GM18502 (cell line): ENCODE measurements around the gene CCNQ.
A peak's percentile ranks its signal among the peaks of the same experiment; 100 is the strongest.

Experiments
- ATAC-seq: cut with Tn5 transposase; IDR thresholded peaks from one replicate; pipeline ENCODE4 v1.9.1; 2021; ENCODE audit warnings: mild to moderate bottlenecking; ENCODE audit not compliant: unreplicated experiment, poor library complexity

The CCNQ gene

DNA sequence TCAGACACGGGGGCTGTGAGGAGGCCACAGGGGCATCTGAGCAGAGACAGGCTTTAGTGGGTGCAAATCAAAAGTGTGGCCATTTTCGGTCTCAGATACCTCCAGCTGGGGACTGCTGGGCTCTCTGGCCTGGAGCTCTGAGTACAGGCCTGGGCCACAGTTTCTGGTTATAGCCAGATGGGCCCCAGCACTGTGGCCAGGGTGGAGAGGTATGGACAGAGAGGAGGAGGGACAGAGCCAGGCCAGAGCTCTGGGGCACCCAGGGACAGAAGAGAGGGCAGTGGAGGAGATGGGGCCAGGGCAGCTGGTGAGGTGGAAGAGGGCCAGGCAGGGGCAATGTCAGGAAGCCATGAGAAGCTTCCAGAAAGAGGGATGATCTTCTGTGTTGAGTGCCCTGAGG lies 20.1 kb downstream of the CCNQ start:
- no peak for ATAC-seq

- ATAC-seq: no peak
Measured at GRCh38 chrX:153578200-153578835, 20.6 kb downstream of the CCNQ start.

- no peak for ATAC-seq
Measured at GRCh38 chrX:153576961-153577360, 22.0 kb downstream of the CCNQ start.

GRCh38 chrX:153576239-153576870 lies 22.6 kb downstream of the CCNQ start:
- no peak for ATAC-seq

DNA sequence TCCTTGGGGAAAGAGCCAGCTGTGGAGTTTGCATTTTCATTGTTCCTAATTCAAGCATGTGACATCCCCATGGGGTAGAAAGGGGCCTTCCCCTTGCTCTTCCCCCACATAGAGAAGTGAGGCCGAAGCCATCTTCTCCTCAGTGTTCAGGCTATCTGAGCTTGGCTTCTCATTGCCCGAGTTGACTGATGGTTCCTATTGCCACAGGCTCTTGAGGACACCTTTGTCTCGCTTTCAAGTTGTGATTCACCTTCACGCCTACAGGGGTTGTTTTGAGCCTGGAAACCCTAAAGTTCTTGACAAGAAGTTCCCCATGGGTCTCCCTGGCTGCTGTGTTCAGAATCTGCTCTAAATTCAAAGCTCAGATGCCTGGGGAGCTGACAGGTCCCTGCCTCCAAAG lies 25.0 kb downstream of the CCNQ start:
- ATAC-seq: no peak

DNA sequence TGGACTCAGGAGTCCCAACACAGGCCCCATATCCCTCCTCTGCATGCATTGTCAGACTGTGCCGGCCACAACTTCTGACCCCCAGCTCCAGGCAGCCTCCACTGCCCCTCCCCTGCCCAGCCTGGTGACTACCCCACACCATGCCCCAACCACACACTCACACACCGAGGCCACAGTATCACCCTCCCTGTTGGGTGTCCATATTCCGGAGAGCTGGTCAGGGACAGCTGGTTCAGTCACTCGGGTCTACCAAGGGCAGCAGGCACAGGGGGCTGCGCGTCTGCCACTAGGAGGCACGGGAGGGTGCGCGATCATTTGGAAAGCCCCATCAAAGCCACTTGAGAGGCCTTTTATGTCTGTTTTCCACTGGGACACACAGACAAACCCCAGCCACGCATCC lies 26.3 kb downstream of the CCNQ start:
- no peak for ATAC-seq

GRCh38 chrX:153571534-153571908 lies 27.4 kb downstream of the CCNQ start:
- no peak for ATAC-seq

- ATAC-seq: no peak
Measured at GRCh38 chrX:153569475-153569874, 29.5 kb downstream of the CCNQ start.

DNA sequence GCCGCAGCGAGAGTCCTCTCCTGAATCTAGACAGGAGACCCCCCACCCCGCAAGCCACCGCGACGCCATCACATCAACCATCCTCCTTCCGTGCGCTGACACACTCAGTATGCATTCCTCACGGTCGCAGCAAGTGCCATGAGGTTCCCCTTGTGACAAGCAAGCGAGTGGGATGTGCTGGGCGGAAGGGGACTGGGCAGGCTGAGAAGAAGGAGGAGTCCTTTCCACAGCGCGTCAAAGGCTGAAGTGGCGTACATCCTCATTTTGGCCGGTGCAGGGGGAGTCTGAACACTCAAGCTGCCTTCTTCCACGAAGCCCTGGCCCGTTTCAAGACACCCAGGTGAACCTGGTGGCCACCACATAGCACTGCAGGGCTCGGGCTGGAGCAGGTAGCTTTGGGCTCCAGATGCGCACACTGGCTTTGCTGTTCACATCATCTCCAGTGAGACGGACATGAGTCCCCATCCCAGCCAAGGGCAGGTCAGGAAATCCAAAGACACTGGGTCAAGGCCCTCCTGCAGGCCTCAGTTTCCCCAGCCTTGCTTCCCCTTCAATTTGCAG lies 30.4 kb downstream of the CCNQ start:
- ATAC-seq: no peak

DNA sequence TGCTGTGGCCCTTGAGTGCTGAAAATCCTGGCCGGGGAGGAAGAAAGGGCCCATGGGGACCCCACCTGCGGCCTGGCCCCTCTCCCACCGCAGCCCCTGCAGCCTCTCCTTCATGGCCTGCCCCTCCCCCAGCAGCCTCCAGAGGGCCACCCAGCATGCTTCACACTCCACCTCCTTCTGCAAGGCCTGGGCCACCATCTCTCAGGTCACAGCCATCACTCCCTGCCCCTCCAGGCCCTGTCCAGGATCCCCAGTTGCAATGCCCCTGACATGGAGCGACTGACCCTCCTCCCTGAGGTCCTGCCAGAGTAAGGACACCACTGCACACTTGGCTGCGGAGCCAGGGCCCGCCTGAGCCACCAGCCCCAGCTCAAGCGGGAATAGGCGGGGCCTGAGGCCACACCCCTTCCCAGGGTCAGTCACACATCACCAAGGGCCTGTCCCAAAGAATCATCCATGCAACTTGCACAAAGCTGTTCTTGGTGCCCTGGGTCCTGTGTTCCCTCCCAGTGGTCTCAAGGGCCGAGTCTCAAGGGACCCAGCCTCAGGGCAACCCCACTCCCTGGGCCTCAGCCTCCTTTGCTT lies 32.9 kb downstream of the CCNQ start:
- no peak for ATAC-seq

- no peak for ATAC-seq
Measured at GRCh38 chrX:153564047-153564606, 34.8 kb downstream of the CCNQ start.

- ATAC-seq: no peak
Measured at GRCh38 chrX:153562546-153562945, 36.4 kb downstream of the CCNQ start.

DNA sequence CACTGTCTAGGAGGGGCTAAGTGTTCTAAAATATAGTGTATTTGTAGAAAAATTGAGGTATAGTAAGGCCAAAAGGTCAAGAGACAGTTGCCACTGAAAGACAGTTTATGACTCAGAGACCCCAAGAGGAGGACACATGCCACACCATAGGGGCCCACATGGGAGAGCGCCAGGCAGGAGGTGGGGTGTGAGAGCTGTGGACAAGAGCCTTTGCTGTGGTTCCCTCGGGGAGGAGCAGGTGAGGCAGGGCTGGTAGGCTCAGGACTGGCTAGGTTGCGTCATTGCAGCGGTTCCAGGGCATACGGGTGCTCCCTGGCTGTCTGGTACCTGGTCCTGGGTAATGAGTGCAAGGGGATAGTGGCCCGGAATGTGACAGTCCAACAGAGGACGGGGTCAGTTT lies 37.6 kb downstream of the CCNQ start:
- no peak for ATAC-seq

DNA sequence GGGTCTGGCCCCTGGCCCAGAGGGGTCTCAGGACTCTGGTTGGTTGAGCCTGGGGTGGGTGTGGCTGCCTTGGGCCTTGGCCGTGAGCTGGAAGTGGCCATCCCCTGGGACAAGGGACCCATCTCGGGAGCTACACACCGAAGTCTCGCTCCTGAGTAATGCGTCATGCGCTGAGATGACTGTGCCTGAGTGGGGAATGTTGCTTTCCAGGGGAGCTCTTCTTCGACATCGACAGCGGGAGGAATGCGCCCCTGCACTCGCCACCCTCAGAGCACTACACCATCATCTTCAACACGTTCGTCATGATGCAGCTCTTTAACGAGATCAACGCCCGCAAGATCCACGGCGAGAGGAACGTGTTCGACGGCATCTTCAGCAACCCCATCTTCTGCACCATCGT lies 38.5 kb downstream of the CCNQ start:
- ATAC-seq: no peak

DNA sequence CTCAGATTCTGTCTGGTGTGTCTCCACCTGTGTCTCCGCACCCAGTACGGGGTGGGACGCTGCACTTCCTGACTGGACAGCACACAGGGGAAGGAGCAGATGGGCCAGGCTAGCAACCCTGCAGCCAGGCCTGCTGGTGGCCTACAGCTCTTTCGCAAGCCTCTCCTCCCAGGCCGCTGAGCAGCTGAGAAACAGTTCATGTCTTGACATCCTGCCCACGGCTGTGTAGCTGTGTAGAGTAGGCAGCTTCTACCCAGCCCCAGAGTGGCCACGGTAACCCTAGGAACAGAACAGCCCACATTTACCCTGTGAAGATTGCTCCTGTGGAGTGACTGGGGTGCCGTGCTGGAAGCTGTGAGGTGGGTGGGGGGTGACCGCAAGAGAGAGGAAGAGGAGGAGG lies 38.9 kb downstream of the CCNQ start:
- ATAC-seq: no peak

- no peak for ATAC-seq
Measured at GRCh38 chrX:153557618-153558355, 41.2 kb downstream of the CCNQ start.

DNA sequence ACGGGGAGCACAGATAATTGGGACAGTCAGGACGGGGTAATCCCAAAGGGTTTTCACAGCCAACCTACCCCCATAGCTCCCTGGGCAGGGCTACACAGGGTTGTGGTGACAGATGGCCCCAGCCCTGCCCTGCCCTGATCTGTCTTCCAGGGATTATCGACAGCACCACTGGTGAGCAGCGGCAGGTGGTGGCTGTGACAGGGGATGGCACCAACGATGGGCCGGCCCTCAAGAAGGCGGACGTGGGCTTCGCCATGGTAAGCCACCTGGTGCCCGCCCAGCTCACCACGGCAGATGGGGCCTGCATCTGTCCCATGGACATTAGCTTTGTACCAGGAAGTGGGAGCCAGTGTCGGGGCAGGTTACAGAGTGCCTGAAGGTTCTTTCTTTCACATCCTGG lies 42.2 kb downstream of the CCNQ start:
- no peak for ATAC-seq

DNA sequence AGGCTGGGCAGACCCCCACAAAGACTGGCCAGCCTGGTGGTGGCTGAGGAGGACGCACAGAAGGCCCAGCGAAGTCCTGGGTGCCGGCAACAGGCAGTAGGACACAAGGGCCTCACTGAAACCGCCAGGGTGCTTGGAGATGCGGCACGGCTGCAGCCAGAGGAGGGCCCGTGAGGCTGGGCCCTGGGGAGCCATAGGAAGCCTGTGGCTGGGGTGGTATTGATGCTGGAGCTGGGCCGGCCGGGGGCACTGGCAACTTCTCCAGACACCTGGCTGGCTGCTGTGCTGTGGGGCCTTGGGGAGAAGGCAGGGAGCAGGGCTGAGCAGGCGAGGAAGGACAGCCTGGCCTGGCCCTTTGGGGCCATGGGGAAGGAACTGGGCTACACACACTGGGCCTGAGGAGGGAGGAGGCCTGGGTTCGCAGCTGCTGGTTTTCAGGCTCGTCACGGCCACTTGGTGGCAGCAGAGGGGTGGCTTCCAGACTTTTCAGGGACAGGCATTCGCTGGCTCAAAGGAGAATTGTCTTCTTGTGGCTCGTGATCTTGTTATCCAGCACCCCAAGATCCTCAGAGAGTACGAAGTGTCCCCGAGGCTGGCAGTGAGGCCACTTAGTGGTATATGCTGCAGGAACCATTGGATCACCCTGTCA lies 44.3 kb downstream of the CCNQ start:
- peak; percentile 48 for ATAC-seq

GRCh38 chrX:153551135-153551534 lies 47.8 kb downstream of the CCNQ start:
- no peak for ATAC-seq

- no peak for ATAC-seq
Measured at GRCh38 chrX:153549807-153550206, 49.1 kb downstream of the CCNQ start.
